Erythroblast (primary cell): ENCODE results near the gene RAB3C.

Source experiments
- GATA1 ChIP-seq: IDR thresholded peaks from 2 replicates; pipeline ENCODE4 v1.6.1; 2011; ENCODE audit warnings: low read depth, mild to moderate bottlenecking, control low read depth, low read length, moderate library complexity
- POLR2A ChIP-seq: IDR thresholded peaks from 2 replicates; pipeline ENCODE4 v1.6.1; 2011; ENCODE audit warnings: mild to moderate bottlenecking, low read length

DNA sequence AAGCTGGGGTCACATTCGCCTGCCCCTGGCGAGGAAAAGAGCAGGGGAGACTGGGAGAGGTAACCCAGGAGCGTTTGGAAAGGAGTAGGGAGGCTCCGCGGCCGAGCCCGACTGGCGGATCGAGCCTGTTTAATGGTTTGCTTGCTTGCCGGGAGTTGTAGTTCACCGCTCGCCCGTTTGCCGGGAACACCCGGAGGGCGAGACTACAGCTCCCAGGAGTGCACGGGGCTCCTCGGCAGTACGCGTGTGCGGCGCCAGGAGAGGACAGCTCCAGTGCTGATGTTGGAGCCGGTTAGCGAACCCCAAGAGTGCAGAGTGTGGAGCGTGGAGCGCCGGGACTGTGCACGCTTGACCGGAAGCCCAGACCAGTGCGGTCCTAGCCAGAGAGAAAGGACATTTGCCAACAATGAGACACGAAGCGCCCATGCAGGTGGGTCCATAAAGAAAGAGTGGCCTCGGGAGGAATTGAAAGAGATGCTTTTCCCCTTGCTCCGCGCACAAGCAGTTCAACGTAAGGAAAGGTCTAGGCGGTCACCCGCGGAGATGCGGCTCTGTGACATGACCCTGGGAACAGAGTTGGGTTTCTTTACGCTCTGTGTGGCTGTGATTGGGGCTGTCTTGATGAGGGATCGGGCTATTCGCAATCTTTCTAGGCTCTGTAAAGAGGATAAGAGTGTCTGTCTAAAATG is at the start of gene RAB3C:
- no peak for TF ChIP-seq POLR2A
- no peak for TF ChIP-seq GATA1
